IMR-90 (cell line): ENCODE results near the gene FLT4. TPM values are rescaled to one million over a fixed set of nuclear protein-coding genes. Genes with fewer than 3 reads are reported as not detected.

ENCODE experiments used
- ATAC-seq: fragments of 200-7000 bp; cut with Tn5 transposase; 2 replicates; pipeline ENCODE4 v1.9.1; 2020; ENCODE audit warnings: low read depth, mild to moderate bottlenecking, moderate library complexity
- BruUV-seq: library from RNA; stranded (reverse); fragments of 400-500 nt; replicated peaks from 2 replicates; lab custom pipeline; 2021; lab: Mats Ljungman, UMichigan
- CTCF ChIA-PET: fragments of 300-600 bp; formaldehyde crosslinking; extraction: SDS; loops from one replicate; lab custom pipeline; 2021; ENCODE audit warnings: antibody characterized with exemption; lab: Yijun Ruan, JAX
- POLR2A ChIA-PET: fragments of 300-600 bp; sonication (Branson Sonifier 250); formaldehyde crosslinking; loops from one replicate; lab custom pipeline; 2022; ENCODE audit warnings: antibody characterized with exemption; ENCODE audit not compliant: unreplicated experiment; lab: Charles Lee
- DNase-seq: peaks from one replicate; pipeline ENCODE4 v3.0.0; 2013
- H2AFZ ChIP-seq: replicated peaks from 2 replicates; pipeline ENCODE3; 2013; ENCODE audit warnings: low read length, mild to moderate bottlenecking; ENCODE audit not compliant: poor library complexity
- H2AK5ac ChIP-seq: 2 replicates; pipeline ENCODE4 v1.6.1; 2013; ENCODE audit warnings: low read depth, low read length, inconsistent platforms
- H2AK9ac ChIP-seq: replicated peaks from 2 replicates; pipeline ENCODE3; 2013; ENCODE audit warnings: mild to moderate bottlenecking, low read depth, low read length, moderate library complexity; ENCODE audit not compliant: poor library complexity
- H2BK120ac ChIP-seq: 2 replicates; pipeline ENCODE4 v1.6.1; 2013; ENCODE audit warnings: low read depth, low read length, inconsistent platforms
- H2BK15ac ChIP-seq: 3 replicates; pipeline ENCODE4 v1.6.1; 2013; ENCODE audit warnings: low read depth, low read length, inconsistent platforms
- H2BK20ac ChIP-seq: 2 replicates; pipeline ENCODE4 v1.6.1; 2013; ENCODE audit warnings: low read depth, mild to moderate bottlenecking, inconsistent platforms, low read length, moderate library complexity
- H2BK5ac ChIP-seq: 2 replicates; pipeline ENCODE4 v1.6.1; 2013; ENCODE audit warnings: mild to moderate bottlenecking, low read depth, low read length, inconsistent platforms; ENCODE audit not compliant: poor library complexity, severe bottlenecking
- H3K14ac ChIP-seq: replicated peaks from 2 replicates; pipeline ENCODE4 v1.6.1; 2013; ENCODE audit warnings: low read depth, low read length, inconsistent platforms
- H3K18ac ChIP-seq: 2 replicates; pipeline ENCODE4 v1.6.1; 2013; ENCODE audit warnings: low read depth, low read length, control low read depth
- H3K23ac ChIP-seq: 2 replicates; pipeline ENCODE4 v1.6.1; 2013; ENCODE audit warnings: low read depth, low read length, inconsistent platforms
- H3K27ac ChIP-seq: 2 replicates; pipeline ENCODE4 v1.5.1; 2013; ENCODE audit warnings: mild to moderate bottlenecking, control low read depth, low read length; ENCODE audit not compliant: insufficient read depth
- H3K27me3 ChIP-seq: 2 replicates; pipeline ENCODE4 v1.6.1; 2013; ENCODE audit warnings: low read length; ENCODE audit not compliant: control insufficient read depth, insufficient read depth
- H3K36me3 ChIP-seq: 2 replicates; pipeline ENCODE4 v1.6.1; 2013; ENCODE audit warnings: low read length, mixed read lengths; ENCODE audit not compliant: control insufficient read depth, insufficient read depth
- H3K4ac ChIP-seq: 2 replicates; pipeline ENCODE4 v1.6.1; 2013; ENCODE audit warnings: low read depth, low read length, inconsistent platforms
- H3K4me1 ChIP-seq: 2 replicates; pipeline ENCODE4 v1.6.1; 2013; ENCODE audit warnings: low read length, mixed read lengths; ENCODE audit not compliant: control insufficient read depth, insufficient read depth
- H3K4me2 ChIP-seq: 2 replicates; pipeline ENCODE4 v1.6.1; 2013; ENCODE audit warnings: low read depth, mild to moderate bottlenecking, control low read depth, low read length, moderate library complexity
- H3K4me3 ChIP-seq: 2 replicates; pipeline ENCODE4 v1.5.1; 2013; ENCODE audit warnings: low read depth, mild to moderate bottlenecking, control low read depth, low read length, moderate library complexity; ENCODE audit not compliant: insufficient read depth
- H3K56ac ChIP-seq: 2 replicates; pipeline ENCODE4 v1.6.1; 2013; ENCODE audit warnings: low read length, inconsistent platforms; ENCODE audit not compliant: insufficient read depth; ENCODE audit errors: extremely low read depth
- H3K79me1 ChIP-seq, 2 experiments: 2 replicates each; pipeline ENCODE4 v1.6.1; 2013; ENCODE audit warnings: low read length in 2 of 2, inconsistent platforms in 1 of 2, low read depth in 1 of 2
- H3K9ac ChIP-seq: 2 replicates; pipeline ENCODE4 v1.6.1; 2013; ENCODE audit warnings: low read depth, low read length, control low read depth
- H3K9me1 ChIP-seq: 2 replicates; pipeline ENCODE4 v1.6.1; 2013; ENCODE audit warnings: low read length, inconsistent platforms; ENCODE audit not compliant: insufficient read depth
- H3K9me3 ChIP-seq: 2 replicates; pipeline ENCODE4 v1.6.1; 2013; ENCODE audit warnings: low read length; ENCODE audit not compliant: control insufficient read depth, insufficient read depth
- H4K20me1 ChIP-seq: 2 replicates; pipeline ENCODE4 v1.6.1; 2013; ENCODE audit warnings: low read length, inconsistent platforms; ENCODE audit not compliant: insufficient read depth
- H4K5ac ChIP-seq: 2 replicates; pipeline ENCODE4 v1.6.1; 2013; ENCODE audit warnings: mild to moderate bottlenecking, low read depth, low read length, control low read depth
- H4K8ac ChIP-seq, 2 experiments: 2 replicates each; pipeline ENCODE4 v1.6.1; 2013; ENCODE audit warnings: low read depth in 2 of 2, low read length in 2 of 2, control low read depth in 1 of 2, inconsistent platforms in 1 of 2
- H4K91ac ChIP-seq: 2 replicates; pipeline ENCODE4 v1.6.1; 2013; ENCODE audit warnings: low read depth, low read length, inconsistent platforms; ENCODE audit not compliant: insufficient read depth
- CEBPB ChIP-seq: IDR thresholded peaks from 2 replicates; pipeline ENCODE4 v1.6.1; 2012; ENCODE audit warnings: low read depth, low read length, improper control_type of control experiment
- CHD1 ChIP-seq: IDR thresholded peaks from 2 replicates; pipeline ENCODE4 v1.6.1; 2012; ENCODE audit warnings: low read depth, low read length, improper control_type of control experiment
- ELK1 ChIP-seq: fragments of 150-350 bp; IDR thresholded peaks from 2 replicates; pipeline ENCODE4 v1.6.1; 2016; ENCODE audit warnings: low read depth, mild to moderate bottlenecking, low read length, moderate library complexity, borderline replicate concordance
- FOS ChIP-seq: fragments of 150-350 bp; IDR thresholded peaks from 2 replicates; pipeline ENCODE4 v1.6.1; 2016; ENCODE audit warnings: low read depth, low read length
- MAFK ChIP-seq: IDR thresholded peaks from 2 replicates; pipeline ENCODE4 v1.6.1; 2012; ENCODE audit warnings: low read depth, low read length, improper control_type of control experiment
- MAZ ChIP-seq: IDR thresholded peaks from 2 replicates; pipeline ENCODE4 v1.6.1; 2012; ENCODE audit warnings: low read depth, mild to moderate bottlenecking, low read length, improper control_type of control experiment, moderate library complexity, borderline replicate concordance
- NFE2L2 ChIP-seq: fragments of 150-350 bp; IDR thresholded peaks from 2 replicates; pipeline ENCODE4 v1.6.1; 2016; ENCODE audit warnings: low read depth, mild to moderate bottlenecking, low read length
- POLR2A ChIP-seq: IDR thresholded peaks from 2 replicates; pipeline ENCODE4 v1.6.1; 2012; ENCODE audit warnings: mild to moderate bottlenecking, low read depth, low read length
- RAD21 ChIP-seq: IDR thresholded peaks from 2 replicates; pipeline ENCODE4 v1.6.1; 2012; ENCODE audit warnings: low read length, improper control_type of control experiment
- RCOR1 ChIP-seq: IDR thresholded peaks from 2 replicates; pipeline ENCODE4 v1.6.1; 2012; ENCODE audit warnings: mild to moderate bottlenecking, low read length, improper control_type of control experiment; ENCODE audit not compliant: insufficient replicate concordance
- RFX5 ChIP-seq: IDR thresholded peaks from 2 replicates; pipeline ENCODE4 v1.8.0; 2012; ENCODE audit warnings: low read depth, mild to moderate bottlenecking, low read length, moderate library complexity
- SMC3 ChIP-seq: fragments of 150-350 bp; IDR thresholded peaks from 2 replicates; pipeline ENCODE4 v1.6.1; 2016; ENCODE audit warnings: low read depth, mild to moderate bottlenecking, antibody characterized with exemption, low read length, moderate library complexity
- USF2 ChIP-seq: fragments of 150-350 bp; IDR thresholded peaks from 2 replicates; pipeline ENCODE4 v1.6.1; 2017; ENCODE audit warnings: mild to moderate bottlenecking, antibody characterized with exemption, low read length, low read depth
- WGBS, 2 experiments: methylation state at CpG; one replicate each; pipeline versions ENCODE4 v1.1.5 to v1.1.7; 2013; ENCODE audit warnings: missing lambda C conversion rate in 2 of 2; ENCODE audit not compliant: insufficient read length in 1 of 2; ENCODE audit errors: extremely low coverage in 2 of 2; 5-methylcytosine and 5-hydroxymethylcytosine counted together
- dilution Hi-C: fragments of 300-500 bp; cut with HindIII; formaldehyde crosslinking; loops from one replicate; pipeline ENCODE4 v1.14.3; 2018; ENCODE audit warnings: low sequenced_read_pairs; ENCODE audit not compliant: unreplicated experiment
- in situ Hi-C: fragments of 300-500 bp; cut with MboI; formaldehyde crosslinking; loops from 3 replicates; pipeline ENCODE4 v1.14.3; 2019; ENCODE audit warnings: low sequenced_read_pairs, inconsistent platforms, mixed read lengths
- intact Hi-C: fragments of 100-400 bp; cut with micrococcal nuclease; formaldehyde crosslinking; loops from 2 replicates; pipeline ENCODE4 v1.10.0; 2022
- polyA plus RNA-seq, 3 experiments: library from polyadenylated mRNA; depleted of rRNA; stranded (reverse); fragments of >200 nt; gene quantifications; 2 replicates each; pipeline ENCODE4 v1.2.3, GENCODE V29; 2012; ENCODE audit warnings: low replicate concordance in 1 of 3
- total RNA-seq: library from RNA; depleted of rRNA; stranded (reverse); fragments of >200 nt; gene quantifications from 2 replicates; pipeline ENCODE4 v1.2.3, GENCODE V29; 2012
- TF ChIP-seq, protein P1 (sequence below): conservative IDR thresholded peaks from 2 replicates; pipeline ENCODE4 v1.5.1; 2012; ENCODE audit warnings: mild to moderate bottlenecking, low read depth, low read length, improper control_type of control experiment

The FLT4 gene
- total and polyA plus RNA-seq, 2 of the 4 experiments (the other 2 are of a cell fraction) = under 0.01 to 0.07 TPM

- Histone ChIP-seq H3K9me1 (no peaks in the 10 kb centered on the region), H2BK20ac (no peak overlapping the region), H3K18ac (no peak overlapping the region), H3K36me3 (no peaks in the 10 kb centered on the region), H3K27ac (no peak overlapping the region), H3K9ac (no peak overlapping the region), H3K27me3 (peaks cover 6% of the 10 kb centered on the region), H4K8ac (no peak overlapping the region), H3K56ac (no peak overlapping the region), H3K79me1 (no peaks in the 10 kb centered on the region), H4K20me1 (no peaks in the 10 kb centered on the region), H2AK9ac (no peak overlapping the region), H2BK15ac (no peak overlapping the region), H4K5ac (no peak overlapping the region), H3K14ac (no peak overlapping the region), H3K4me1 (no peaks in the 10 kb centered on the region), H3K4me2 (no peak overlapping the region), H3K23ac (no peak overlapping the region), H3K4me3 (no peak overlapping the region), H4K91ac (no peak overlapping the region), H2AFZ (no peak overlapping the region), H2AK5ac (no peak overlapping the region), H3K9me3 (no peaks in the 10 kb centered on the region), H3K4ac (no peak overlapping the region), H2BK120ac (no peak overlapping the region), H2BK5ac (no peak overlapping the region)
- intact Hi-C loops = no loop called here
- ChIA-PET POLR2A (no interaction called here), CTCF (no interaction called here)
- dilution Hi-C loops = no loop called here
- no TSS peak for BruUV-seq
- 30% methylated on average over 6 of the region's 13 CpGs; no CpG with 5 or more reads in 1 of the 2 experiments for WGBS, 2 experiments
- DNase-seq (no peak), ATAC-seq (no peak)
- TF ChIP-seq CHD1 (no peak), POLR2A (no peak), RCOR1 (no peak), RFX5 (no peak), ELK1 (no peak), RAD21 (no peak), NFE2L2 (no peak), MAFK (no peak), FOS (no peak), USF2 (no peak), CEBPB (no peak), SMC3 (no peak), MAZ (no peak)
- TF ChIP-seq, protein P1, sequence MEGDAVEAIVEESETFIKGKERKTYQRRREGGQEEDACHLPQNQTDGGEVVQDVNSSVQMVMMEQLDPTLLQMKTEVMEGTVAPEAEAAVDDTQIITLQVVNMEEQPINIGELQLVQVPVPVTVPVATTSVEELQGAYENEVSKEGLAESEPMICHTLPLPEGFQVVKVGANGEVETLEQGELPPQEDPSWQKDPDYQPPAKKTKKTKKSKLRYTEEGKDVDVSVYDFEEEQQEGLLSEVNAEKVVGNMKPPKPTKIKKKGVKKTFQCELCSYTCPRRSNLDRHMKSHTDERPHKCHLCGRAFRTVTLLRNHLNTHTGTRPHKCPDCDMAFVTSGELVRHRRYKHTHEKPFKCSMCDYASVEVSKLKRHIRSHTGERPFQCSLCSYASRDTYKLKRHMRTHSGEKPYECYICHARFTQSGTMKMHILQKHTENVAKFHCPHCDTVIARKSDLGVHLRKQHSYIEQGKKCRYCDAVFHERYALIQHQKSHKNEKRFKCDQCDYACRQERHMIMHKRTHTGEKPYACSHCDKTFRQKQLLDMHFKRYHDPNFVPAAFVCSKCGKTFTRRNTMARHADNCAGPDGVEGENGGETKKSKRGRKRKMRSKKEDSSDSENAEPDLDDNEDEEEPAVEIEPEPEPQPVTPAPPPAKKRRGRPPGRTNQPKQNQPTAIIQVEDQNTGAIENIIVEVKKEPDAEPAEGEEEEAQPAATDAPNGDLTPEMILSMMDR = no peak
- in situ Hi-C loops = no loop called here
Observed at GRCh38 chr5:180689071-180689694, 39.8 kb upstream of the FLT4 start.
